ENCODE data around the gene BCL3.
"Not testable (repeated sequence)": the region's sequence is repeated elsewhere in the genome, so short reads cannot be mapped to it uniquely, and the experiment has no call there.

The BCL3 gene

DNA sequence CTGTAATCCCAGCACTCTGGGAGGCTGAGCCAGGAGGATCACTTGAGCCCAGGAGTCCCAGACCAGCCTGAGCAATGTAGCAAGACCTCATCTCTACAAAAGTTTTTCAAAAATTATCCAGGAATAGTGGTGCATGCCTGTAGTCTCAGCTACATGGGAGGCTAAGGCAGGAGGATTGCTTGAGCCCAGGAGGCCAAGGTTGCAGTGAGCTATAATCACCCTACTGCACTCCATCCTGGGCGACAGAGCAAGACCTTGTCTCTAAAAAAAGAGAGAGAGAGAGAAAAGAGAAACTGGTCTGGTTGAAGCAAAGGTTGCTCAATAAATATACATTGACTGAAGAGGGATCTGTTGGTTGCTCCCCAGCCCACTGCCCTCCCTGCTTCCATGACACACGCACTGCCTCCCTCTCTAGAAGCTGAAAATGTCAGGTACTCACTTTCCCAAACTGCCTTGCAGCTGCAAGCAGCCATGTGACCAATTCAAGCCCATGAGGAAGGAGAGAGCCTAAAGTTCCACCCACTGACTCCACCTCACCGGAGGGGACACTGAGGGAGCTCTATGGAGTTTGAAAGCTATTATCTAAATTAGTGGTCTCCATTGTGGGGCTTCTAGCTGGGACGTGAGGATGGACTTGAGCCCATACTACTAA, 35.5 kb upstream of the BCL3 start:
- no peak overlapping the region for H3K4me3 Mint-ChIP-seq
- ATAC-seq (replicated peaks), result no peak
- H3K27ac Mint-ChIP-seq, result no peak overlapping the region
- no peak for DNase-seq
- no peaks in the 10 kb centered on the region for H3K36me3 Mint-ChIP-seq (ENCODE audit: insufficient read depth)
- H3K4me1 Mint-ChIP-seq (ENCODE audit: low read depth in 2 of 2), result peaks cover 0 to 6% of the 10 kb centered on the region in 2 donors
- H3K9me3 Mint-ChIP-seq, result peaks cover 2 to 11% of the 10 kb centered on the region in 2 donors
- H3K27me3 Mint-ChIP-seq, result peaks cover 9 to 12% of the 10 kb centered on the region in 2 donors

- no peaks in the 10 kb centered on the region for H3K36me3 Mint-ChIP-seq (ENCODE audit: insufficient read depth)
- H3K27ac Mint-ChIP-seq, result no peak overlapping the region
- H3K27me3 Mint-ChIP-seq, result peaks cover 9 to 12% of the 10 kb centered on the region in 2 donors
- peaks cover 2 to 11% of the 10 kb centered on the region in 2 donors for H3K9me3 Mint-ChIP-seq
- DNase-seq, result no peak
- ATAC-seq (replicated peaks), result no peak
- peaks cover 0 to 6% of the 10 kb centered on the region in 2 donors for H3K4me1 Mint-ChIP-seq (ENCODE audit: low read depth in 2 of 2)
- H3K4me3 Mint-ChIP-seq, result no peak overlapping the region
Measured at GRCh38 chr19:44714597-44715169, 33.8 kb upstream of the BCL3 start.

DNA sequence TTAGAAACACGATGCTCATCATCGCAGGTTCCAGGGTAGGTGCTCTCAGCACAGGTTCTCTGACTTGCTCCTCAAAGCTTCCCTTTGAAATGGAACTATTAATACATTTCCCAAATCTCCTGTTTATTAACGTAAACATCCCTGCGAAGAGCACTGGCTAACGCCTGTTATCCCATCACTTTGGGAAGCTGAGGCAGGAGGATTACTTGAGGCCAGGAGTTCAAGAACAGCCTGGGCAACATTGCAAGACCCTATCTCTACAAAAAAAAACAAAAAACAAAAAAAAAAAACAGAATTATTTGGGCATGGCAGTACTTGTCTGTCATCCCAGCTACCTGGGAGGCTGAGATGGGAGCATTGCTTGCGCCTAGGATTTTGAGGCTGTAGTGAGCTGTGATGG, 30.9 kb upstream of the BCL3 start:
- H3K36me3 Mint-ChIP-seq (ENCODE audit: insufficient read depth), result peaks cover 3% of the 10 kb centered on the region
- no peak overlapping the region for H3K4me3 Mint-ChIP-seq
- H3K9me3 Mint-ChIP-seq, result peaks cover 2 to 11% of the 10 kb centered on the region in 2 donors
- no peak for ATAC-seq (replicated peaks)
- peaks cover 4 to 6% of the 10 kb centered on the region in 2 donors for H3K4me1 Mint-ChIP-seq (ENCODE audit: low read depth in 2 of 2)
- no peak for DNase-seq
- peaks cover 0 to 4% of the 10 kb centered on the region in 2 donors for H3K27me3 Mint-ChIP-seq
- no peak overlapping the region for H3K27ac Mint-ChIP-seq

DNA sequence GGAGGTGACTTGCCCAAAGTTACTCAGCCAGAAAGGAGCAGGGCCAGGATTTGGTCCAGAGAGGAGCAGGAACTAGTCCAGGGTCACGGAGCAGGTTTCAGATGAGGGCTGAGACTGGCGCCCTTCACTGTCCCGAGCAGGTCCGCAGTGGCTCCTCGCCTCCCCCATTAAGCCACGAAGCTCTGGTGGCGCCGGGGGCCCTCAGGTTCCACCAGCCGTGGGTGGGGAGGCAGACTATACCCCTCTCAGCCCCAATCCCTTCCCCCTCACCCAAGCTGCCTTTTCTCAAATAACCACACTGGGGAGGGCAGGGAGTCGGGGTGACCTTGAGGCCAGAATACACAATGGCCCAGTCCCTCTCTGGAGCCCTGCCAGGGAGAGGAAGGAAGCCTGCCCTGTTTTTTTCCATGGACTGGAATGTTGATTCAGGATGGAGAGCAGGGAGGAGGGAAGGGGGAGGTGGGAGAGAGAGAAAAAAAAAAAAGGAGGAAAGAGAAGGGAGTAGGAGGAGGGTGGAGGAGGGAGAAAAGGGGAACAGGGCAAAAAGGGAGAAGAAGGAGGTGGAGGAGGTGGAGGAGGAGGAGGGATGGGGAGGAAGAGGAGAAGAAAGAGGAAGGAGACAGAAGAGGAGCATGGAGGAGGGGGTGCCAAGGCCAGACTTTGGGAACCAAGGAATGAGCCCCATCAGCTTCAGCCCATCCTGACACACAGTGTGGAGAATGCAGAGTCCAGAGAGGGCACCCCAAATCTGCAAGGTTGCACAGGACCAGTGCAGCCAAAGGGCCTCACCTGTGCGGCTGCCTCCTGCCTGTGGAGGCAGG, 29.9 kb upstream of the BCL3 start:
- H3K27ac Mint-ChIP-seq, result peak overlapping the region in 1 of 2 donors; percentile 41
- peaks cover 3% of the 10 kb centered on the region for H3K36me3 Mint-ChIP-seq (ENCODE audit: insufficient read depth)
- no peak overlapping the region for H3K4me3 Mint-ChIP-seq
- ATAC-seq (replicated peaks) (no peak), DNase-seq (no peak)
- peaks cover 0 to 10% of the 10 kb centered on the region in 2 donors for H3K27me3 Mint-ChIP-seq
- peaks cover 6% of the 10 kb centered on the region in 2 donors for H3K4me1 Mint-ChIP-seq (ENCODE audit: low read depth in 2 of 2)
- H3K9me3 Mint-ChIP-seq, result peaks cover 2 to 11% of the 10 kb centered on the region in 2 donors

DNA sequence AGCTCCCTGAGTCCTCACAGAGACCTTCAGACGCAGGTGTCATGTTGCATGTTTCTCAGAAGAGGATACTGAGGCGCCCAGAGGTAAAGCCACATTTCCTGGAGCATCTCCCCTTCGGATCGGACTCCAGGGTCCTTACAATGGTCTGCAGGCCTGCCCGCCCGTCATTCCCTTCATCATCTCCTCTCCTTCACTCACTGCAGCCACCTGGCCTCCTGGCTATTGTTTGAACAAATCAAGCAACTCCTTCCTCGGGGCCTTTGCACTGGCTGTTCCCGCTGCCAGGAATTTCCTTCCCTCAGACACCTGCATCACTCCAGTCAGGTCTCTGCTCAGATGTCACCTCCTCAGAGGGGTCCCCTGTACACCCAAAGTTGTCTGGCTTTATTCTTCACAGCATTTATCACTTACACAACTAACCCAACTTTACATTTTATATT, 29.2 kb upstream of the BCL3 start:
- no peak overlapping the region for H3K4me3 Mint-ChIP-seq
- DNase-seq (no peak), ATAC-seq (replicated peaks) (no peak)
- peaks cover 4% of the 10 kb centered on the region for H3K36me3 Mint-ChIP-seq (ENCODE audit: insufficient read depth)
- peaks cover 10 to 11% of the 10 kb centered on the region in 2 donors for H3K4me1 Mint-ChIP-seq (ENCODE audit: low read depth in 2 of 2)
- H3K9me3 Mint-ChIP-seq, result peaks cover 2 to 11% of the 10 kb centered on the region in 2 donors
- peaks cover 0 to 10% of the 10 kb centered on the region in 2 donors for H3K27me3 Mint-ChIP-seq
- H3K27ac Mint-ChIP-seq, result no peak overlapping the region

DNA sequence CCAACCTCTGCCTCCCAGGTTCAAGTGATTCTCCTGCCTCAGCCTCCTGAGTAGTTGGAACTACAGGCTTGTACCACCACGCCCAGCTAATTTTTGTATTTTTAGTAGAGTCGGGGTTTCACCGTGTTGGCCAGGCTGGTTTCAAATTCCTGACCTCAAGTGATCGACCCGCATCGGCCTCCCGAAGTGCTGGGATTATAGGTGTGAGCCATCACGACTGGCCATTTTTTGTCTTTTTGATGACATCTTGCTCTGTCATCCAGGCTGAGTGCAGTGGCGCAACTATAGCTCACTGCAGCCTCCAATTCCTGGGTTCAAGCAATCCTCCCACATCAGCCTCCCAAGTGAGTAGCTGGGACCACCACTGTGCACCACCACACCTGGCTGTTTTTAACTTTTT, 28.1 kb upstream of the BCL3 start:
- not testable (repeated sequence) for DNase-seq; H3K27ac Mint-ChIP-seq; H3K4me3 Mint-ChIP-seq; H3K36me3 Mint-ChIP-seq (ENCODE audit: insufficient read depth); H3K9me3 Mint-ChIP-seq; ATAC-seq (replicated peaks)
- Mint-ChIP-seq H3K4me1 (ENCODE audit: low read depth in 2 of 2) (peaks cover 11 to 13% of the 10 kb centered on the region in 2 donors), H3K27me3 (peaks cover 0 to 10% of the 10 kb centered on the region in 2 donors)

DNA sequence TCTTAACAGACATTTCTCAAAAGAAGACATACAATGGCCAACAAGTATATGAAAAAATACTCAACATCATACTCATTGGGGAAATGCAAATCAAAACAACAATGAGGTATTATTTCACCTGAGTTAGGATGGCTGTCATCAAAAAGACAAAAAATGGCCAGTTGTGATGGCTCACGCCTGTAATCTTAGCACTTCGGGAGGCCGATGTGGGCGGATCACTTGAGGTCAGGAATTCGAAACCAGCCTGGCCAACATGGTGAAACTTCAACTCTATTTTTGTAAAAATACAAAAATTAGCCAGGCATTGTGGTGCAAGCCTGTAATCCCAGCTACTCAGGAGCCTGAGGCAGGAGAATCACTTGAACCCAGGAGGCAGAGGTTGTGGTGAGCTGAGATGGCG, 27.6 kb upstream of the BCL3 start:
- H3K27me3 Mint-ChIP-seq, result peaks cover 0 to 10% of the 10 kb centered on the region in 2 donors
- H3K36me3 Mint-ChIP-seq (ENCODE audit: insufficient read depth), result peaks cover 6% of the 10 kb centered on the region
- no peak overlapping the region for H3K27ac Mint-ChIP-seq
- H3K4me3 Mint-ChIP-seq, result no peak overlapping the region
- ATAC-seq (replicated peaks) (no peak), DNase-seq (no peak)
- no peaks in the 10 kb centered on the region for H3K9me3 Mint-ChIP-seq
- H3K4me1 Mint-ChIP-seq (ENCODE audit: low read depth in 2 of 2), result peaks cover 11 to 13% of the 10 kb centered on the region in 2 donors

GRCh38 chr19:44721369-44721768, 27.1 kb upstream of the BCL3 start:
- H3K36me3 Mint-ChIP-seq (ENCODE audit: insufficient read depth); ATAC-seq (replicated peaks); DNase-seq; H3K9me3 Mint-ChIP-seq; H3K27ac Mint-ChIP-seq; H3K4me3 Mint-ChIP-seq: not testable (repeated sequence)
- Mint-ChIP-seq H3K4me1 (ENCODE audit: low read depth in 2 of 2) (peaks cover 11 to 13% of the 10 kb centered on the region in 2 donors), H3K27me3 (peaks cover 0 to 10% of the 10 kb centered on the region in 2 donors)

- Mint-ChIP-seq H3K4me3 (no peak overlapping the region), H3K27me3 (peaks cover 0 to 10% of the 10 kb centered on the region in 2 donors), H3K27ac (peak overlapping the region in 1 of 2 donors; percentile 10), H3K36me3 (ENCODE audit: insufficient read depth) (peaks cover 6% of the 10 kb centered on the region), H3K4me1 (ENCODE audit: low read depth in 2 of 2) (peaks cover 11 to 13% of the 10 kb centered on the region in 2 donors), H3K9me3 (no peaks in the 10 kb centered on the region)
- peak; percentile 11 for ATAC-seq (replicated peaks)
- DNase-seq, result no peak
Measured at GRCh38 chr19:44722131-44723121, 26.1 kb upstream of the BCL3 start.

DNA sequence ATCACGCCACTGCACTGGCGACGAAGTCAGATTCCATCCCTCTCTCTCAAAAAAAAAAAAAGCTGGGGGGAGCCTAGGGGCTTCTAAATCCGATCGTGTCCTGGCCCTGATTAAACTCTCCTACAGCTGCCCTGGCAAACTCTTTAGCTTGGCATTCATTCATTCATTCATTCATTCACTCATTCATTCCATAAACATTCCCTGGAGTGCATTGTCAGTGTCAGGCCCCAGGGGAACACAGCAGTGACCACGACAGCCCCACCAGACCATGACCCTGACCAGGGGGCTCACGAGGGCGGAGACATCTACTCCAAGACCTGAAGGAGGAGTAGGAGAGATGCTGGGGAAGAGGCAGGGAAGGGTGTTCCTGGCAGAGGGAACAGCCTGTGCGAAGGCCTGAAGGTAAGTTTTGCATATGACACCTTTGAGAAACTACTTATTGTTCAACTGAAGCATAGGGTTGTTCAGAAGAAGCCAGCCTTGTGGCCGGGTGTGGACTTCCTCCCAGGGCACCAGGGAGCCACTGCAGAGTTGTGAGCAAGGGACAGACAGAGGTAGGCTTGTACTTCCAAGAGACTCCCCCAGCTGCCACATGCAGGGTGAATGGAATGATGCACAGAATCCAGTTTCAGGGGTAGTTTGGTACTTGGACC, 25.1 kb upstream of the BCL3 start:
- peak; percentile 47 for ATAC-seq (replicated peaks)
- peaks cover 13 to 21% of the 10 kb centered on the region in 2 donors for H3K4me1 Mint-ChIP-seq (ENCODE audit: low read depth in 2 of 2)
- H3K27ac Mint-ChIP-seq, result no peak overlapping the region
- no peak overlapping the region for H3K4me3 Mint-ChIP-seq
- no peaks in the 10 kb centered on the region for H3K9me3 Mint-ChIP-seq
- H3K27me3 Mint-ChIP-seq, result peaks cover 0 to 10% of the 10 kb centered on the region in 2 donors
- DNase-seq, result no peak
- peaks cover 6% of the 10 kb centered on the region for H3K36me3 Mint-ChIP-seq (ENCODE audit: insufficient read depth)

- Mint-ChIP-seq H3K9me3 (no peaks in the 10 kb centered on the region), H3K4me1 (ENCODE audit: low read depth in 2 of 2) (peaks cover 13 to 21% of the 10 kb centered on the region in 2 donors), H3K27me3 (peaks cover 0 to 10% of the 10 kb centered on the region in 2 donors), H3K27ac (peak overlapping the region in 1 of 2 donors; percentile 12), H3K4me3 (no peak overlapping the region), H3K36me3 (ENCODE audit: insufficient read depth) (peaks cover 6% of the 10 kb centered on the region)
- DNase-seq (peak; percentile 73 to 80 (median 79)), ATAC-seq (replicated peaks) (peak; percentile 96)
Measured at GRCh38 chr19:44723952-44724319, 24.6 kb upstream of the BCL3 start.

DNA sequence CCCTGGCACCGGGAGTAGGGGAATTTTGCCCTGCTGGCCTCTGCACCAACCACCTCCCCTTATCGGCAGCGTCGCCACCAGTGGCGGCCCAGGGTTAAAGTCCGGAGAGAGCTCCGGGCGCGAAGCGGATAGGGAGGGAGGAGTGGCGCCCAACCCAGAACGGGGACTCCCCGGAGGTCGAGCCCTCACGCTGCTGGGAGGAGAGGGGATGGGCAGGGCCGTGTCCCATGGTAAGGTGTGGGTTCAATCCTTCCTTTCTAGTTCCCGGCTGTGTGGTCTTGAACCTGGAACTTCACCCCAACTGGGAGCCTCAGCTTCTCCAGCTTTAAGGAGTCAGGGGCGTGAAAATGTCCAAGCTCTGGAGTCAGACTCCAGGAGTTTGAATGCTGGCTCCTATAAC, 23.3 kb upstream of the BCL3 start:
- Mint-ChIP-seq H3K36me3 (ENCODE audit: insufficient read depth) (peaks cover 6% of the 10 kb centered on the region), H3K9me3 (no peaks in the 10 kb centered on the region), H3K27ac (no peak overlapping the region), H3K27me3 (peaks cover 0 to 10% of the 10 kb centered on the region in 2 donors), H3K4me1 (ENCODE audit: low read depth in 2 of 2) (peaks cover 13 to 21% of the 10 kb centered on the region in 2 donors), H3K4me3 (no peak overlapping the region)
- DNase-seq (no peak), ATAC-seq (replicated peaks) (no peak)

All from effector memory CD8-positive, alpha-beta T cell (primary cell).